Vagina (tissue), 2 donors: ENCODE data around the gene EFHD1. TPM values are rescaled to one million over a fixed set of nuclear protein-coding genes. Genes with fewer than 3 reads are reported as not detected.

Source experiments
- DNase-seq, 2 donors: peaks; one replicate each; pipeline ENCODE4 v3.0.0-alpha.2; 2017; ENCODE audit errors: extremely low spot score in 2 of 2
- H3K27ac ChIP-seq: fragments of 200-600 bp; sonication (generic); one replicate; pipeline ENCODE4 v1.5.1; 2019
- H3K27me3 ChIP-seq: fragments of 200-600 bp; sonication (generic); one replicate; pipeline ENCODE4 v1.5.1; 2019
- H3K36me3 ChIP-seq, 2 donors: fragments of 200-600 bp; sonication (generic); one replicate each; pipeline ENCODE4 v1.5.1; 2017 to 2019
- H3K4me1 ChIP-seq: fragments of 200-600 bp; sonication (generic); one replicate; pipeline ENCODE4 v1.5.1; 2019
- H3K4me3 ChIP-seq, 2 donors: fragments of 200-600 bp; sonication (generic); 1 replicate in 1 of 2; 2 replicates in 1 of 2; pipeline ENCODE4 v1.5.1; 2016 to 2019
- H3K9me3 ChIP-seq: fragments of 200-600 bp; sonication (generic); one replicate; pipeline ENCODE4 v1.5.1; 2019
- POLR2A ChIP-seq, 2 donors: fragments of 450-650 bp; IDR thresholded peaks; one replicate each; pipeline ENCODE4 v1.6.1; 2017; ENCODE audit warnings: antibody characterized with exemption in 2 of 2, mild to moderate bottlenecking in 2 of 2, moderate library complexity in 2 of 2
- POLR2AphosphoS5 ChIP-seq, 2 donors: sonication (generic); formaldehyde crosslinking; IDR thresholded peaks; one replicate each; pipeline ENCODE4 v1.9.0; 2017; ENCODE audit warnings: antibody characterized with exemption in 2 of 2, mild to moderate bottlenecking in 2 of 2, low read depth in 1 of 2; ENCODE audit not compliant: insufficient read depth in 1 of 2
- intact Hi-C: fragments of 100-400 bp; cut with DNase I; formaldehyde crosslinking; loops from one replicate; pipeline ENCODE4 v1.15.1; 2023
- total RNA-seq: library from RNA; depleted of rRNA; stranded (reverse); fragments of >200 nt; gene quantifications from one replicate; pipeline ENCODE4 v1.2.3, GENCODE V29; 2016
- TF ChIP-seq, protein P1 (sequence below), 3 experiments: fragments of 450-650 bp in 2 of 3; fragments of 200-600 bp in 1 of 3; sonication (generic) in 1 of 3; IDR thresholded peaks; one replicate each; pipeline ENCODE4 v1.5.1; 2017 to 2019; ENCODE audit warnings: antibody characterized with exemption in 3 of 3, mild to moderate bottlenecking in 2 of 3, moderate library complexity in 2 of 3

Gene EFHD1
- total RNA-seq, 1 donor from 2014 or later, result 22.6 TPM

DNA sequence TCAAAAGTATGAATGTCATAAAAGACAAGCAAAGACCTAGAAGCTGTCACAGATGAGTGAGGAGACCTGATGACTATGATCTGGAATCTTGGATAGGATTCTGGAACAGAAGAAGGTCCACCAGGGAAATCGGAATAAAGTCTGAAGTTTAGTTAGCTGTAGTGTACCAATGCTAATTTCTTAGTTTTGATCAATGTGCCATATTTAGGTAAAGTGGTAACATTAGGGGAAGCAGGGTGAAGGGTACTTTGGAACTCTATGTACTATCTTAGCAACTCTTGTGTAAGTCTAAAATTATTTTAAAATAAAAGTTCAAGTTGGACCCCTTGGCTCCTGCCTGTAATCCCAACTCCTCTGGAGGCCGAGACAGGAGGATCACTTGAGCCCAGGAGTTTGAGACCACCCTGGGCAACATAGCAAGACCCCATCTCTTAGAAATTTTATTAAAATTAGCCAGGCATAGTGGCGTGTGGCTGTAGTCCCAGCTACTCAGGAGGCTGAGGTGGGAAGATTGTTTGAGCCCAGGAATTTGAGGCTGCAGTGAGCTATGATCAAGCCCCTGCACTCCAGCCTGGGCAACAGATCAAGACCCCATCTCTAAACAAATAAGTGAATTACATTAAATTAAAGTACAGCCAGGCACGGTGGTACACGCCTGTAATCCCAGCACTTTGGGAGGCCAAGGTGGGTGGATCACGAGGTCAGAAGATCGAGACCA, 35.9 kb upstream of the EFHD1 start:
- H3K9me3 ChIP-seq, result no peaks in the 10 kb centered on the region
- H3K27ac ChIP-seq, result no peak overlapping the region
- no peaks in the 10 kb centered on the region for H3K27me3 ChIP-seq
- no peaks in the 10 kb centered on the region for H3K36me3 ChIP-seq
- intact Hi-C loops, result no loop called here
- no peak for DNase-seq
- H3K4me3 ChIP-seq, result no peak overlapping the region
- H3K4me1 ChIP-seq, result peaks cover 10% of the 10 kb centered on the region
- TF ChIP-seq POLR2A (IDR thresholded peaks at IDR 0.05), result no peak

DNA sequence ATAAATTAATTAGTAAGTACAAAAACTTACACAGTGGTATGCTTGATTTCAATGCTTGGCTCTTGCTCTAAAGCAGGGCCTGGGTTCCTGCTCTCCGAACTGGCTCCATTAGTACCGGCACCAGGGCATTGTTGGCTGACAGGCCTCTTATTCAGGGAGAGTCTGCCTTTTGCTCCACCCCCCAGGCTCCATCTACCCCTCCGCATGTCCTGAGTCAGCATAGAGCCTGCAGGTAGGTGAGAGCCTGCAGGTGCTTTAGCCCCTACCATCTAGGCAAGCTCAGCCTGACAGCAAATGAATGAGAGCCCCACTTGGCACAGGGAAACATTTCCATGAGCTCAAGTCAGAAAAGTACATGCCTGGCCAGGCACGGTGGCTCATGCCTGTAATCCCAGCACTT, 35.1 kb upstream of the EFHD1 start:
- Histone ChIP-seq H3K27ac (no peak overlapping the region), H3K4me1 (peaks cover 4% of the 10 kb centered on the region), H3K4me3 (no peak overlapping the region), H3K27me3 (no peaks in the 10 kb centered on the region), H3K9me3 (no peaks in the 10 kb centered on the region), H3K36me3 (no peaks in the 10 kb centered on the region)
- no peak for DNase-seq
- TF ChIP-seq, protein P1, sequence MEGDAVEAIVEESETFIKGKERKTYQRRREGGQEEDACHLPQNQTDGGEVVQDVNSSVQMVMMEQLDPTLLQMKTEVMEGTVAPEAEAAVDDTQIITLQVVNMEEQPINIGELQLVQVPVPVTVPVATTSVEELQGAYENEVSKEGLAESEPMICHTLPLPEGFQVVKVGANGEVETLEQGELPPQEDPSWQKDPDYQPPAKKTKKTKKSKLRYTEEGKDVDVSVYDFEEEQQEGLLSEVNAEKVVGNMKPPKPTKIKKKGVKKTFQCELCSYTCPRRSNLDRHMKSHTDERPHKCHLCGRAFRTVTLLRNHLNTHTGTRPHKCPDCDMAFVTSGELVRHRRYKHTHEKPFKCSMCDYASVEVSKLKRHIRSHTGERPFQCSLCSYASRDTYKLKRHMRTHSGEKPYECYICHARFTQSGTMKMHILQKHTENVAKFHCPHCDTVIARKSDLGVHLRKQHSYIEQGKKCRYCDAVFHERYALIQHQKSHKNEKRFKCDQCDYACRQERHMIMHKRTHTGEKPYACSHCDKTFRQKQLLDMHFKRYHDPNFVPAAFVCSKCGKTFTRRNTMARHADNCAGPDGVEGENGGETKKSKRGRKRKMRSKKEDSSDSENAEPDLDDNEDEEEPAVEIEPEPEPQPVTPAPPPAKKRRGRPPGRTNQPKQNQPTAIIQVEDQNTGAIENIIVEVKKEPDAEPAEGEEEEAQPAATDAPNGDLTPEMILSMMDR (IDR thresholded peaks at IDR 0.05), result no peak
- no peak for TF ChIP-seq POLR2AphosphoS5 (IDR thresholded peaks at IDR 0.05; ENCODE audit: insufficient read depth in 1 of 2, low read depth in 1 of 2)
- TF ChIP-seq POLR2A (IDR thresholded peaks at IDR 0.05), result no peak
- intact Hi-C loops, result no loop called here

DNA sequence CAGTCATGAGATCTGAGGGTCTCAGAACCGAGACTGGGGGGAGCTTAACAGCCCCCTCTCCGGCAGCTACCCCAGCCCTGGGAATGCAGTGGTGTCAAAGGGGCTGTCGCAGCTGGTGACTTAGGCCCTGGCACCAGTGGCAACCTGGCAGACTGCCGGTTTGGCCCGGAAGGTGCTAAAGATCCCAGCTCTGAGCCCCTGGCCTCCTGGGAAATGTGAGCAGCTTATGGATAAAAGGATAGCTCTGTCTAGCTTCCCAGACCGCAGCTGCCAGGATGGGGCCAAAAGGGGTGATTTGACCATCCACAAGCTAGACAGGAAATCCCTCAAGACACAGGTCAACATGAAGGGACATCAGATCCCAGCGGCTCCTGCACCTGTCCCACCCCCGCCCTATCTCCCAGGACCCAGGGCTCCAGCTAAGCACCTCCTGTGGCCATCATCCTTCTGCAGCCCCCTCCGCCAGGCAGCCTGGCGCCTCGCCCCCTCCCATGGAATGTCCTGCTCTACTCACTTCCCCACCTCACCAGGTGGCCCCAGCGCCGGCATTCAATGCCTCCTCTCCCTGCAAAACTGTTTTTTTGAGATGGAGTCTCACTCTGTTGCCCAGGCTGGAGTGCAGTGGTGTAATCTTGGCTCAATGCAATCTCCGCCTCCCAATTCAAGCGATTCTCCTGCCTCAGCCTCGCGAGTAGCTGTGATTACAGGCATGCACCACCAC, 33.2 kb upstream of the EFHD1 start:
- Histone ChIP-seq H3K4me1 (no peaks in the 10 kb centered on the region), H3K9me3 (no peaks in the 10 kb centered on the region), H3K4me3 (no peak overlapping the region), H3K27ac (no peak overlapping the region), H3K27me3 (no peaks in the 10 kb centered on the region), H3K36me3 (no peaks in the 10 kb centered on the region)
- DNase-seq, result no peak
- no peak for TF ChIP-seq POLR2A (IDR thresholded peaks at IDR 0.05)
- TF ChIP-seq, protein P1 (IDR thresholded peaks at IDR 0.05), result no peak
- no peak for TF ChIP-seq POLR2AphosphoS5 (IDR thresholded peaks at IDR 0.05; ENCODE audit: insufficient read depth in 1 of 2, low read depth in 1 of 2)
- intact Hi-C loops, result loop anchor here (1.0 kb wide), 1 partner anchor 31 kb away; no protein-coding TSS in a partner anchor

DNA sequence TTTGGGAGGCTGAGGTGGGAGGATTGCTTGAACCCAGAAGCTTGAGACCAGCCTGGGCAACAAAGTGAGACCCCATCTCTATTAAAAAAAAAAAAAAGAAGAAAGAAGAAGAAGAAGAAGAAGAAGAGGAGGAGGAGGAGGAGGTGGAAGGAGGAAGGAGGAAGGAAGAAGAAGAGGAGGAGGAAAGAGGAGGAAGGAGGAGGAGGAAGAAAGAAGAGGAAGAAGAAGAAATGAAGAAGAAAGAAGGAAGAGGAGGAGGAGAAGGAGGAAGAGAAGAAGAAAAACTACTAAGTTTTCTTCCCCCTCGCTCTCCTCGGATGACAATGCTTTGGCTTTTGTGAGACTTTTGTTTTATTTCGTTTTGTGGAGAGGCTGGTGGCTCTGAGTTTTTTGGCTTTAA, 30.1 kb upstream of the EFHD1 start:
- no peak for DNase-seq
- Histone ChIP-seq H3K27ac (no peak overlapping the region), H3K36me3 (no peaks in the 10 kb centered on the region), H3K9me3 (no peaks in the 10 kb centered on the region), H3K4me1 (no peaks in the 10 kb centered on the region), H3K27me3 (no peaks in the 10 kb centered on the region), H3K4me3 (no peak overlapping the region)
- intact Hi-C loops, result no loop called here
- TF ChIP-seq POLR2AphosphoS5 (IDR thresholded peaks at IDR 0.05; ENCODE audit: insufficient read depth in 1 of 2, low read depth in 1 of 2) (no peak), POLR2A (IDR thresholded peaks at IDR 0.05) (no peak)
- TF ChIP-seq, protein P1 (IDR thresholded peaks at IDR 0.05), result no peak

DNA sequence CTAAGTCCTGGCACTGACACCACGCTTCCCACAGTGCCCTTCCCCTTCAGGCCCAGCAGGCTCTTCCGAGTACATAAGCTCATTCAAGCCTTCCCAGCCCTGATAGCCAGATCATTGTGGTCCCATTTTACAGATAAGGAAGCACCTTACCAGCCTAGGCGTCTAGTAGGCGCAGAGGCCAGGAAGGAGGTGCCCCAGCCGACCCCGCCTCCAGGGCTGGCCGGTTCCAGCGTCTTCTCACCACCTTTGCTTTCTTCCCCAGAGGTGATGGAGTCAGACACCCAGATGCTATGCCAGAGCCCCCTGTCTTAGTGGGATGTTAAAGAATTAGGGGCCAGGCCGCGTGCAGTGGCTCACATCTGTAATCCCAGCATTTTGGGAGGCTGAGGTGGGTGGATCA, 28.9 kb upstream of the EFHD1 start:
- H3K9me3 ChIP-seq, result no peaks in the 10 kb centered on the region
- TF ChIP-seq, protein P1 (IDR thresholded peaks at IDR 0.05), result no peak
- no peak for TF ChIP-seq POLR2A (IDR thresholded peaks at IDR 0.05)
- no peak for TF ChIP-seq POLR2AphosphoS5 (IDR thresholded peaks at IDR 0.05; ENCODE audit: insufficient read depth in 1 of 2, low read depth in 1 of 2)
- DNase-seq, result no peak
- H3K4me3 ChIP-seq, result no peak overlapping the region
- no peaks in the 10 kb centered on the region for H3K4me1 ChIP-seq
- H3K36me3 ChIP-seq, result no peaks in the 10 kb centered on the region
- H3K27ac ChIP-seq, result no peak overlapping the region
- H3K27me3 ChIP-seq, result no peaks in the 10 kb centered on the region
- intact Hi-C loops, result no loop called here
